ENCODE measurements around the gene PHF12. TPM values are rescaled to one million over a fixed set of nuclear protein-coding genes. Genes with fewer than 3 reads are reported as not detected.

The PHF12 gene
- total RNA-seq, 6 experiments from 2014 or later, result 26.4 to 33.6 (median 29.8) TPM

- Mint-ChIP-seq H3K4me1 (ENCODE audit: low read depth) (no peaks in the 10 kb centered on the region), H3K36me3 (ENCODE audit: low read depth) (peaks cover 6% of the 10 kb centered on the region; the same call in 1 of the 2 replicates), H3K27me3 (ENCODE audit: insufficient read depth) (no peaks in the 10 kb centered on the region; the same call in 1 of the 2 replicates), H3K27ac (no peak overlapping the region), H3K4me3 (no peak overlapping the region), H3K9me3 (no peaks in the 10 kb centered on the region)
- TF ChIP-seq, protein P1, sequence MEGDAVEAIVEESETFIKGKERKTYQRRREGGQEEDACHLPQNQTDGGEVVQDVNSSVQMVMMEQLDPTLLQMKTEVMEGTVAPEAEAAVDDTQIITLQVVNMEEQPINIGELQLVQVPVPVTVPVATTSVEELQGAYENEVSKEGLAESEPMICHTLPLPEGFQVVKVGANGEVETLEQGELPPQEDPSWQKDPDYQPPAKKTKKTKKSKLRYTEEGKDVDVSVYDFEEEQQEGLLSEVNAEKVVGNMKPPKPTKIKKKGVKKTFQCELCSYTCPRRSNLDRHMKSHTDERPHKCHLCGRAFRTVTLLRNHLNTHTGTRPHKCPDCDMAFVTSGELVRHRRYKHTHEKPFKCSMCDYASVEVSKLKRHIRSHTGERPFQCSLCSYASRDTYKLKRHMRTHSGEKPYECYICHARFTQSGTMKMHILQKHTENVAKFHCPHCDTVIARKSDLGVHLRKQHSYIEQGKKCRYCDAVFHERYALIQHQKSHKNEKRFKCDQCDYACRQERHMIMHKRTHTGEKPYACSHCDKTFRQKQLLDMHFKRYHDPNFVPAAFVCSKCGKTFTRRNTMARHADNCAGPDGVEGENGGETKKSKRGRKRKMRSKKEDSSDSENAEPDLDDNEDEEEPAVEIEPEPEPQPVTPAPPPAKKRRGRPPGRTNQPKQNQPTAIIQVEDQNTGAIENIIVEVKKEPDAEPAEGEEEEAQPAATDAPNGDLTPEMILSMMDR (IDR thresholded peaks at IDR 0.05), result no peak
- no peak for DNase-seq
These were observed 66.0 kb downstream of the PHF12 start for GRCh38 chr17:28885363-28885762.

- no peaks in the 10 kb centered on the region; the same call in 1 of the 2 replicates for H3K27me3 Mint-ChIP-seq (ENCODE audit: insufficient read depth)
- H3K27ac Mint-ChIP-seq, result no peak overlapping the region
- peaks cover 1% of the 10 kb centered on the region for H3K4me1 Mint-ChIP-seq (ENCODE audit: low read depth)
- no peak overlapping the region for H3K4me3 Mint-ChIP-seq
- no peak for DNase-seq
- H3K36me3 Mint-ChIP-seq (ENCODE audit: low read depth), result peaks cover 11% of the 10 kb centered on the region; the same call in 1 of the 2 replicates
- H3K9me3 Mint-ChIP-seq, result no peaks in the 10 kb centered on the region
- TF ChIP-seq, protein P1 (IDR thresholded peaks at IDR 0.05), result no peak
These were observed 67.2 kb downstream of the PHF12 start for GRCh38 chr17:28883967-28884702.

GRCh38 chr17:28882154-28882895 lies 69.0 kb downstream of the PHF12 start:
- peaks cover 14% of the 10 kb centered on the region for H3K4me1 Mint-ChIP-seq (ENCODE audit: low read depth)

GRCh38 chr17:28881533-28882056 lies 69.7 kb downstream of the PHF12 start:
- Mint-ChIP-seq H3K4me1 (ENCODE audit: low read depth) (peaks cover 14% of the 10 kb centered on the region), H3K27me3 (ENCODE audit: insufficient read depth) (no peaks in the 10 kb centered on the region; the same call in 1 of the 2 replicates), H3K36me3 (ENCODE audit: low read depth) (peaks cover 11% of the 10 kb centered on the region; the same call in 1 of the 2 replicates), H3K27ac (no peak overlapping the region), H3K9me3 (no peaks in the 10 kb centered on the region), H3K4me3 (no peak overlapping the region)
- DNase-seq, result no peak
- TF ChIP-seq, protein P1 (IDR thresholded peaks at IDR 0.05), result no peak

More at GRCh38 chr17:28882154-28882895, 69.0 kb downstream of the PHF12 start:
- Mint-ChIP-seq H3K27ac (no peak overlapping the region), H3K4me3 (no peak overlapping the region), H3K27me3 (ENCODE audit: insufficient read depth) (no peaks in the 10 kb centered on the region; the same call in 1 of the 2 replicates), H3K9me3 (no peaks in the 10 kb centered on the region), H3K36me3 (ENCODE audit: low read depth) (peaks cover 11% of the 10 kb centered on the region; the same call in 1 of the 2 replicates)
- DNase-seq, result no peak
- TF ChIP-seq, protein P1 (IDR thresholded peaks at IDR 0.05), result no peak

- no peak for DNase-seq
- peaks cover 11% of the 10 kb centered on the region; the same call in 1 of the 2 replicates for H3K36me3 Mint-ChIP-seq (ENCODE audit: low read depth)
- no peak overlapping the region for H3K27ac Mint-ChIP-seq
- H3K4me3 Mint-ChIP-seq, result no peak overlapping the region
- H3K9me3 Mint-ChIP-seq, result no peaks in the 10 kb centered on the region
- no peaks in the 10 kb centered on the region; the same call in 1 of the 2 replicates for H3K27me3 Mint-ChIP-seq (ENCODE audit: insufficient read depth)
- TF ChIP-seq, protein P1 (IDR thresholded peaks at IDR 0.05), result no peak
- H3K4me1 Mint-ChIP-seq (ENCODE audit: low read depth), result peaks cover 19% of the 10 kb centered on the region
These were observed 70.8 kb downstream of the PHF12 start for GRCh38 chr17:28880572-28880945.
